Natural killer cell (primary cell): ENCODE measurements around the gene TARBP2. TPM values are rescaled to one million over a fixed set of nuclear protein-coding genes. Genes with fewer than 3 reads are reported as not detected.
A peak's percentile ranks its signal among the peaks of the same experiment; 100 is the strongest.

Experiments
- ATAC-seq, 3 donors: fragments of 150-1000 bp in 2 of 3; fragments of 200-7000 bp in 1 of 3; cut with Tn5 transposase; 1 replicate in 1 of 3; 2 replicates in 2 of 3; pipeline ENCODE4 v1.10.0; 2021; ENCODE audit warnings: mild to moderate bottlenecking in 2 of 3, moderate library complexity in 2 of 3
- DNase-seq, 2 donors: peaks; one replicate each; pipeline versions ENCODE4 v3.0.0 to v3.0.0-alpha.2; 2013 to 2021; ENCODE audit warnings: mixed read lengths in 1 of 2
- H3K27ac ChIP-seq: one replicate; pipeline ENCODE4 v1.5.1; 2013; ENCODE audit warnings: mild to moderate bottlenecking, low read length
- H3K27me3 ChIP-seq: one replicate; pipeline ENCODE4 v1.6.1; 2013; ENCODE audit warnings: low read length; ENCODE audit not compliant: control insufficient read depth, insufficient read depth
- H3K36me3 ChIP-seq: one replicate; pipeline ENCODE4 v1.6.1; 2013; ENCODE audit warnings: low read length; ENCODE audit not compliant: control insufficient read depth, insufficient read depth
- H3K4me1 ChIP-seq: one replicate; pipeline ENCODE4 v1.6.1; 2013; ENCODE audit warnings: low read length; ENCODE audit not compliant: control insufficient read depth, insufficient read depth
- H3K4me3 ChIP-seq: one replicate; pipeline ENCODE4 v1.5.1; 2013; ENCODE audit warnings: low read length
- H3K9me3 ChIP-seq: one replicate; pipeline ENCODE4 v1.6.1; 2013; ENCODE audit warnings: low read length; ENCODE audit not compliant: control insufficient read depth, insufficient read depth
- H3K27ac Mint-ChIP-seq, 2 donors: one replicate each; pipeline ENCODE4 v1.8.0; 2022; ENCODE audit warnings: mild to moderate bottlenecking in 2 of 2, mixed read lengths in 2 of 2, moderate library complexity in 1 of 2
- H3K27me3 Mint-ChIP-seq, 2 donors: one replicate each; pipeline ENCODE4 v1.8.0; 2022; ENCODE audit warnings: low read depth in 2 of 2, mixed read lengths in 2 of 2
- H3K36me3 Mint-ChIP-seq: one replicate; pipeline ENCODE4 v1.8.0; 2022; ENCODE audit warnings: mixed read lengths
- H3K4me1 Mint-ChIP-seq, 2 donors: one replicate each; pipeline ENCODE4 v1.8.0; 2022; ENCODE audit warnings: mixed read lengths in 2 of 2
- H3K4me3 Mint-ChIP-seq: one replicate; pipeline ENCODE4 v1.8.0; 2022; ENCODE audit warnings: mild to moderate bottlenecking, moderate library complexity, mixed read lengths
- H3K9me3 Mint-ChIP-seq, 2 donors: one replicate each; pipeline ENCODE4 v1.8.0; 2022; ENCODE audit warnings: mixed read lengths in 2 of 2
- CTCF ChIP-seq: fragments of 200-600 bp; IDR thresholded peaks from one replicate; pipeline ENCODE4 v1.8.0; 2022; ENCODE audit warnings: antibody characterized with exemption
- WGBS: methylation state at CpG from one replicate; pipeline ENCODE4 v1.1.7; 2013; ENCODE audit warnings: missing lambda C conversion rate; ENCODE audit not compliant: insufficient coverage; 5-methylcytosine and 5-hydroxymethylcytosine counted together
- intact Hi-C: fragments of 100-400 bp; cut with micrococcal nuclease; formaldehyde crosslinking; loops from one replicate; pipeline ENCODE4 v1.14.2; 2022
- total RNA-seq, 4 donors: library from RNA; stranded (reverse); fragments of 120-200 nt in 1 of 4; gene quantifications; one replicate each; pipeline versions ENCODE4 v1.2.3 to v1.2.4, GENCODE V29; 2013 to 2022

TARBP2 gene
- total RNA-seq, 3 donors from 2014 or later (not counting 1 experiment from before 2014, with no cell fraction given): 23.8 to 35.1 (median 33.7) TPM

GRCh38 chr12:53466640-53467039, 34.4 kb upstream of the TARBP2 start:
- WGBS: 94% methylated on average over 4 of the region's 4 CpGs
- no peak overlapping the region for H3K4me3 ChIP-seq
- H3K36me3 ChIP-seq: peaks cover 94% of the 10 kb centered on the region
- H3K27me3 Mint-ChIP-seq: no peaks in the 10 kb centered on the region
- no peaks in the 10 kb centered on the region for H3K9me3 ChIP-seq
- peaks cover 38% of the 10 kb centered on the region for H3K36me3 Mint-ChIP-seq
- no peak for ATAC-seq
- no peaks in the 10 kb centered on the region for H3K9me3 Mint-ChIP-seq
- H3K27ac Mint-ChIP-seq: peak overlapping the region in 1 of 2 donors; percentile 48
- H3K4me3 Mint-ChIP-seq: no peak overlapping the region
- DNase-seq: no peak
- no peak overlapping the region for H3K27ac ChIP-seq
- intact Hi-C loops: no loop called here
- no peaks in the 10 kb centered on the region for H3K27me3 ChIP-seq
- H3K4me1 Mint-ChIP-seq: peaks cover 27 to 31% of the 10 kb centered on the region in 2 donors
- TF ChIP-seq CTCF: no peak
- H3K4me1 ChIP-seq: no peaks in the 10 kb centered on the region

GRCh38 chr12:53467082-53467481, 34.0 kb upstream of the TARBP2 start:
- Mint-ChIP-seq H3K4me1 (peaks cover 32 to 35% of the 10 kb centered on the region in 2 donors), H3K9me3 (no peaks in the 10 kb centered on the region), H3K4me3 (no peak overlapping the region), H3K27me3 (no peaks in the 10 kb centered on the region), H3K36me3 (peaks cover 42% of the 10 kb centered on the region), H3K27ac (peak overlapping the region in 1 of 2 donors; percentile 48)
- no peaks in the 10 kb centered on the region for H3K4me1 ChIP-seq
- no peaks in the 10 kb centered on the region for H3K27me3 ChIP-seq
- 92% methylated on average over 5 of the region's 5 CpGs for WGBS
- peaks cover 94% of the 10 kb centered on the region for H3K36me3 ChIP-seq
- H3K4me3 ChIP-seq: no peak overlapping the region
- no peak overlapping the region for H3K27ac ChIP-seq
- no peaks in the 10 kb centered on the region for H3K9me3 ChIP-seq
- no peak for TF ChIP-seq CTCF
- intact Hi-C loops: no loop called here
- ATAC-seq (no peak), DNase-seq (no peak)

GRCh38 chr12:53467880-53468279, 33.2 kb upstream of the TARBP2 start:
- peaks cover 47% of the 10 kb centered on the region for H3K36me3 Mint-ChIP-seq
- Histone ChIP-seq H3K4me3 (no peak overlapping the region), H3K27ac (no peak overlapping the region), H3K36me3 (peaks cover 94% of the 10 kb centered on the region), H3K4me1 (no peaks in the 10 kb centered on the region), H3K27me3 (no peaks in the 10 kb centered on the region), H3K9me3 (no peaks in the 10 kb centered on the region)
- no peak overlapping the region for H3K4me3 Mint-ChIP-seq
- H3K4me1 Mint-ChIP-seq: peaks cover 35 to 42% of the 10 kb centered on the region in 2 donors
- peak overlapping the region in 1 of 2 donors; percentile 67 for H3K27ac Mint-ChIP-seq
- DNase-seq (no peak), ATAC-seq (no peak)
- no peak for TF ChIP-seq CTCF
- no peaks in the 10 kb centered on the region for H3K27me3 Mint-ChIP-seq
- intact Hi-C loops: no loop called here
- H3K9me3 Mint-ChIP-seq: no peaks in the 10 kb centered on the region
- 100% methylated on average over 2 of the region's 2 CpGs for WGBS

- H3K4me1 Mint-ChIP-seq: peaks cover 35 to 42% of the 10 kb centered on the region in 2 donors
- TF ChIP-seq CTCF: no peak
- H3K27ac Mint-ChIP-seq: peak overlapping the region in 1 of 2 donors; percentile 67
- intact Hi-C loops: no loop called here
- no peaks in the 10 kb centered on the region for H3K27me3 Mint-ChIP-seq
- H3K4me3 Mint-ChIP-seq: no peak overlapping the region
- H3K9me3 Mint-ChIP-seq: no peaks in the 10 kb centered on the region
- Histone ChIP-seq H3K27ac (no peak overlapping the region), H3K27me3 (no peaks in the 10 kb centered on the region), H3K9me3 (no peaks in the 10 kb centered on the region), H3K4me1 (no peaks in the 10 kb centered on the region), H3K36me3 (peaks cover 92% of the 10 kb centered on the region), H3K4me3 (no peak overlapping the region)
- no peak for ATAC-seq
- 100% methylated on average over 1 of the region's 1 CpG for WGBS
- no peak for DNase-seq
- peaks cover 46% of the 10 kb centered on the region for H3K36me3 Mint-ChIP-seq
Measured at GRCh38 chr12:53468282-53468681, 32.8 kb upstream of the TARBP2 start.
